Sigmoid colon (tissue), 7 donors: ENCODE data around the gene GAB2. TPM values are rescaled to one million over a fixed set of nuclear protein-coding genes. Genes with fewer than 3 reads are reported as not detected.
"Not testable (repeated sequence)": the region's sequence is repeated elsewhere in the genome, so short reads cannot be mapped to it uniquely, and the experiment has no call there.

Experiments
- DNase-seq: peaks from one replicate; pipeline ENCODE4 v3.0.0-alpha.2; 2019
- H3K27ac ChIP-seq, 4 donors: fragments of 200-600 bp; sonication (generic); one replicate each; pipeline ENCODE4 v1.5.1; 2016 to 2019; ENCODE audit warnings: mild to moderate bottlenecking in 1 of 4
- H3K27me3 ChIP-seq, 3 donors: fragments of 200-600 bp; sonication (generic); one replicate each; pipeline ENCODE4 v1.5.1; 2019; ENCODE audit warnings: mild to moderate bottlenecking in 1 of 3
- H3K36me3 ChIP-seq, 4 donors: fragments of 200-600 bp; sonication (generic); one replicate each; pipeline ENCODE4 v1.5.1; 2016 to 2019
- H3K4me1 ChIP-seq, 4 donors: fragments of 200-600 bp; sonication (generic); one replicate each; pipeline ENCODE4 v1.5.1; 2017 to 2019
- H3K4me3 ChIP-seq, 4 donors: fragments of 200-600 bp; sonication (generic); one replicate each; pipeline ENCODE4 v1.5.1; 2017 to 2019; ENCODE audit warnings: mild to moderate bottlenecking in 2 of 4, moderate library complexity in 1 of 4
- H3K9me3 ChIP-seq, 4 donors: fragments of 200-600 bp in 3 of 4; sonication (generic) in 3 of 4; one replicate each; pipeline versions ENCODE4 v1.5.1 to v1.6.1; 2013 to 2019
- EP300 ChIP-seq, 4 donors: sonication (generic); formaldehyde crosslinking; IDR thresholded peaks; one replicate each; pipeline ENCODE4 v1.6.1; 2017; ENCODE audit warnings: antibody characterized with exemption in 4 of 4
- POLR2A ChIP-seq, 2 donors: fragments of 450-650 bp; IDR thresholded peaks; one replicate each; pipeline ENCODE4 v1.6.1; 2016; ENCODE audit warnings: antibody characterized with exemption in 2 of 2, mild to moderate bottlenecking in 2 of 2, moderate library complexity in 2 of 2
- POLR2AphosphoS5 ChIP-seq, 4 donors: sonication (generic); formaldehyde crosslinking; IDR thresholded peaks; one replicate each; pipeline ENCODE4 v1.6.1; 2017; ENCODE audit warnings: antibody characterized with exemption in 4 of 4
- WGBS, 2 donors: extraction: QIAGEN DNeasy Blood & Tissue Kit; methylation state at CpG; one replicate each; pipeline ENCODE4 v1.1.7; 2013; 5-methylcytosine and 5-hydroxymethylcytosine counted together
- intact Hi-C: fragments of 100-400 bp; cut with DNase I; formaldehyde crosslinking; loops from one replicate; pipeline ENCODE4 v1.15.1; 2023
- polyA plus RNA-seq, 3 donors: library from polyadenylated mRNA; stranded (reverse); fragments of 200-250 nt; gene quantifications; one replicate each; pipeline ENCODE4 v1.2.3, GENCODE V29; 2013
- total RNA-seq, 4 donors: library from RNA; depleted of rRNA; stranded (reverse); fragments of >200 nt; gene quantifications; one replicate each; pipeline ENCODE4 v1.1.0, GENCODE V29; 2016
- TF ChIP-seq, protein P1 (sequence below), 4 experiments: fragments of 450-650 bp in 3 of 4; fragments of 200-600 bp in 1 of 4; IDR thresholded peaks; one replicate each; pipeline ENCODE4 v1.5.1; 2016 to 2019; ENCODE audit warnings: antibody characterized with exemption in 4 of 4, mild to moderate bottlenecking in 3 of 4, moderate library complexity in 2 of 4
- donor health status: healthy with polysubstance abuse.
- donor health status: Bipolar disorder and iron deficiency.
- donor health status: healthy.

GAB2 gene
- total and polyA plus RNA-seq, 7 donors: 10.8 to 23.5 (median 13.6) TPM

- TF ChIP-seq EP300 (IDR thresholded peaks at IDR 0.05): no peak
- TF ChIP-seq, protein P1, sequence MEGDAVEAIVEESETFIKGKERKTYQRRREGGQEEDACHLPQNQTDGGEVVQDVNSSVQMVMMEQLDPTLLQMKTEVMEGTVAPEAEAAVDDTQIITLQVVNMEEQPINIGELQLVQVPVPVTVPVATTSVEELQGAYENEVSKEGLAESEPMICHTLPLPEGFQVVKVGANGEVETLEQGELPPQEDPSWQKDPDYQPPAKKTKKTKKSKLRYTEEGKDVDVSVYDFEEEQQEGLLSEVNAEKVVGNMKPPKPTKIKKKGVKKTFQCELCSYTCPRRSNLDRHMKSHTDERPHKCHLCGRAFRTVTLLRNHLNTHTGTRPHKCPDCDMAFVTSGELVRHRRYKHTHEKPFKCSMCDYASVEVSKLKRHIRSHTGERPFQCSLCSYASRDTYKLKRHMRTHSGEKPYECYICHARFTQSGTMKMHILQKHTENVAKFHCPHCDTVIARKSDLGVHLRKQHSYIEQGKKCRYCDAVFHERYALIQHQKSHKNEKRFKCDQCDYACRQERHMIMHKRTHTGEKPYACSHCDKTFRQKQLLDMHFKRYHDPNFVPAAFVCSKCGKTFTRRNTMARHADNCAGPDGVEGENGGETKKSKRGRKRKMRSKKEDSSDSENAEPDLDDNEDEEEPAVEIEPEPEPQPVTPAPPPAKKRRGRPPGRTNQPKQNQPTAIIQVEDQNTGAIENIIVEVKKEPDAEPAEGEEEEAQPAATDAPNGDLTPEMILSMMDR (IDR thresholded peaks at IDR 0.05): no peak
- Histone ChIP-seq H3K27ac (no peak overlapping the region), H3K27me3 (no peaks in the 10 kb centered on the region), H3K4me3 (no peak overlapping the region), H3K4me1 (peaks cover 0 to 14% (median 0%) of the 10 kb centered on the region in 4 donors), H3K9me3 (no peaks in the 10 kb centered on the region), H3K36me3 (peaks cover 0 to 11% (median 0%) of the 10 kb centered on the region in 4 donors)
- no peak for DNase-seq
- WGBS, 2 donors: 92 to 95% methylated on average over 7 of the region's 7 CpGs
- intact Hi-C loops: no loop called here
Observed at GRCh38 chr11:78179459-78180071, 238.1 kb downstream of the GAB2 start.

DNA sequence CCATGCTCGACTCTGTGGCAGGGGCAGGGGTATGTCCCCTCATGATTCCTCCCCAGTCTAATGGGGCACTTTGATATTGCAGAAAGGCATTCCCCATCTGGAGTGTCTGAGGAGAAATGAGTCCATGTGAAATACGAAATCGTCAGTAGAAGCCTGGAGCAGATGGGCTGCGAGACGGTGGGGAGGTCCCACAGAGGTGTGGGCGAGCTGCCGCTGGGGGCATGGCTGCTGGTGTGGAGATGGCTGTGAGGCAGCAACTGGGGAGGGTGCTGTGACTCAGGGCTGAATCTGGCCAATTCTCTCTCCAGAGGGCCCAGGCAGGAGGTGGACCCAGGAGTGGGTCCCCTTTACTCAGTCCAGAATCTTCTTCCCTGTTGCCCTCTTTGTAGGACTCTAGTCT, 240.4 kb downstream of the GAB2 start:
- 94% methylated on average over 7 of the region's 7 CpGs for WGBS, 2 donors
- no peak for DNase-seq
- no peak for TF ChIP-seq EP300 (IDR thresholded peaks at IDR 0.05)
- no peak for TF ChIP-seq POLR2AphosphoS5 (IDR thresholded peaks at IDR 0.05)

GRCh38 chr11:78176605-78177141, 240.9 kb downstream of the GAB2 start:
- intact Hi-C loops: no loop called here
- Histone ChIP-seq H3K27me3 (no peaks in the 10 kb centered on the region), H3K27ac (no peak overlapping the region), H3K36me3 (peaks cover 0 to 16% (median 12%) of the 10 kb centered on the region in 4 donors), H3K4me1 (peaks cover 0 to 18% (median 0%) of the 10 kb centered on the region in 4 donors), H3K4me3 (no peak overlapping the region), H3K9me3 (no peaks in the 10 kb centered on the region)
- WGBS, 2 donors: 93 to 96% methylated on average over 10 of the region's 10 CpGs
- TF ChIP-seq, protein P1 (IDR thresholded peaks at IDR 0.05): no peak
- TF ChIP-seq POLR2AphosphoS5 (IDR thresholded peaks at IDR 0.05) (no peak), EP300 (IDR thresholded peaks at IDR 0.05) (no peak), POLR2A (IDR thresholded peaks at IDR 0.05) (no peak)
- no peak for DNase-seq

More for the DNA sequence above, 240.4 kb downstream of the GAB2 start:
- Histone ChIP-seq H3K9me3 (no peaks in the 10 kb centered on the region), H3K36me3 (peaks cover 0 to 16% (median 12%) of the 10 kb centered on the region in 4 donors), H3K4me3 (no peak overlapping the region), H3K4me1 (peaks cover 0 to 20% (median 0%) of the 10 kb centered on the region in 4 donors), H3K27me3 (no peaks in the 10 kb centered on the region), H3K27ac (no peak overlapping the region)
- intact Hi-C loops: no loop called here

- DNase-seq, H3K27me3 ChIP-seq, intact Hi-C loops, H3K9me3 ChIP-seq, H3K4me3 ChIP-seq, H3K27ac ChIP-seq: not testable (repeated sequence)
- Histone ChIP-seq H3K36me3 (peaks cover 0 to 21% (median 12%) of the 10 kb centered on the region in 4 donors), H3K4me1 (peaks cover 0 to 13% (median 0%) of the 10 kb centered on the region in 4 donors)
- WGBS, 2 donors: 93 to 95% methylated on average over 3 of the region's 3 CpGs
Observed at GRCh38 chr11:78175862-78176261, 241.8 kb downstream of the GAB2 start.

- Histone ChIP-seq H3K36me3 (peaks cover 0 to 21% (median 12%) of the 10 kb centered on the region in 4 donors), H3K4me1 (peaks cover 0 to 47% (median 30%) of the 10 kb centered on the region in 4 donors), H3K4me3 (no peak overlapping the region), H3K27me3 (no peaks in the 10 kb centered on the region), H3K27ac (no peak overlapping the region), H3K9me3 (no peaks in the 10 kb centered on the region)
- no peak for DNase-seq
- TF ChIP-seq, protein P1 (IDR thresholded peaks at IDR 0.05): no peak
- TF ChIP-seq POLR2A (IDR thresholded peaks at IDR 0.05) (no peak), POLR2AphosphoS5 (IDR thresholded peaks at IDR 0.05) (no peak), EP300 (IDR thresholded peaks at IDR 0.05) (no peak)
- 95 to 96% methylated on average over 6 of the region's 6 CpGs for WGBS, 2 donors
- intact Hi-C loops: no loop called here
Observed at GRCh38 chr11:78171951-78172350, 245.7 kb downstream of the GAB2 start.
